ENCODE measurements around the gene UNC5B.
"Not testable (repeated sequence)": the region's sequence is repeated elsewhere in the genome, so short reads cannot be mapped to it uniquely, and the experiment has no call there.

Gene UNC5B

GRCh38 chr10:71284544-71285179 is 72.3 kb downstream of the UNC5B start:
- no peak for DNase-seq (ENCODE audit: low spot score)

- peak; percentile 71 for DNase-seq (ENCODE audit: low spot score)
These were observed 72.8 kb downstream of the UNC5B start for GRCh38 chr10:71285180-71285545.

DNA sequence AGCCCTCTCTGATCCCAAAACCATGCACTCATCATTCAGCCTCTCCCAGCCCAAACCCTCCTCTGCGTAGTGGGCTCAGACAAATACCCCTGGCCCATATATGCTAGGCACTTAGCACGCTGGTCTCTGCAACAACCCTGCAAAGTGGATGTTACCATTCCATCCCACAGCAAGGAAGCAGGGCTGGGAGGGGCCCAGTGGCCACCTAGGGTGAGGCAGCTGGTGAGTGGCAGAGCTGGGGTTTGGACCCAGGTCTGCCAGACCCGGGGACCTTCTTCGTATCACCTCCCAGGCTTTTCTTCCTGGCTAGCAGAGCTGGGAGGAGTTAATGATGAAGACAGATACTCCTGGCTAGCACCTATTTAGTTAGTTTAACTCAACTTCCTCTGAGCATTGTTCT is 73.6 kb downstream of the UNC5B start:
- no peak for DNase-seq (ENCODE audit: low spot score)

GRCh38 chr10:71286521-71287294 is 74.3 kb downstream of the UNC5B start:
- no peak for DNase-seq (ENCODE audit: low spot score)

- no peak for DNase-seq (ENCODE audit: low spot score)
These were observed 75.1 kb downstream of the UNC5B start for GRCh38 chr10:71287456-71287855.

DNA sequence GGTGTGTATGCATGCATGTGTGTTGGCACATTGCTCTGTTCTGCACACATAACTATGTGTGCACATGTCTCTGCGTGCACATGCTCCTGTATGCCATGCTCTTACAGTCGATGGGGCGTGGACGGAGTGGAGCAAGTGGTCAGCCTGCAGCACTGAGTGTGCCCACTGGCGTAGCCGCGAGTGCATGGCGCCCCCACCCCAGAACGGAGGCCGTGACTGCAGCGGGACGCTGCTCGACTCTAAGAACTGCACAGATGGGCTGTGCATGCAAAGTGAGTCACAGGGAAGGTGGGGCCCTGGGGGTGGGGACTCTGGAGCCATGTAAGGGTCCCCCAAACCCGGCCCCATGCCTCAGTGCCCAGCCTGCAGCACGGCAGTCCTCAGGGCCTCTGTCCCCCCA is 76.1 kb downstream of the UNC5B start:
- DNase-seq (ENCODE audit: low spot score): no peak

GRCh38 chr10:71289421-71290130 is 77.2 kb downstream of the UNC5B start:
- no peak for DNase-seq (ENCODE audit: low spot score)

DNA sequence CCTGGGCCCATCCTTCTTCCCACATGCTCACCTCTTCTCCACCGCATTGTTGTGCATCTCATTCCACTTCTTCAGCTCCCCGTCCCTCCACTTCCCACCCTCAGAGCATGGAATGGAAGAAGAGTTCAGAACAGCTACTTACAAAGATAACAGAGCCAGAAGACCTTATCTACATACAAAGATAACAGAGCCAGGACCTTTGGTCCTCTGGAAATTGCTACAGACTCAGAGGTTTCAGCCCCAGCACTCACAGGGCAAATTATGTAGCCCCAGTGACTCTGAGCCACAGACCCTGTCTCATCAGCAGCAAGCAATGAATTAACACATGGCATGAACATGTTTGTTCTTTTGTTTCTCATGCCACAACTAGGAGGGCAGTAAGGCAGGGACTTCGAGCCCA is 78.0 kb downstream of the UNC5B start:
- peak; percentile 56 for DNase-seq (ENCODE audit: low spot score)

- DNase-seq (ENCODE audit: low spot score): no peak
These were observed 78.6 kb downstream of the UNC5B start for GRCh38 chr10:71290806-71291527.

- no peak for DNase-seq (ENCODE audit: low spot score)
These were observed 79.1 kb downstream of the UNC5B start for GRCh38 chr10:71291528-71291900.

GRCh38 chr10:71292624-71293445 is 80.5 kb downstream of the UNC5B start:
- no peak for DNase-seq (ENCODE audit: low spot score)

GRCh38 chr10:71293446-71294084 is 81.2 kb downstream of the UNC5B start:
- no peak for DNase-seq (ENCODE audit: low spot score)

- DNase-seq (ENCODE audit: low spot score): no peak
These were observed 81.8 kb downstream of the UNC5B start for GRCh38 chr10:71294091-71294561.

- no peak for DNase-seq (ENCODE audit: low spot score)
These were observed 82.5 kb downstream of the UNC5B start for GRCh38 chr10:71294856-71295255.

DNA sequence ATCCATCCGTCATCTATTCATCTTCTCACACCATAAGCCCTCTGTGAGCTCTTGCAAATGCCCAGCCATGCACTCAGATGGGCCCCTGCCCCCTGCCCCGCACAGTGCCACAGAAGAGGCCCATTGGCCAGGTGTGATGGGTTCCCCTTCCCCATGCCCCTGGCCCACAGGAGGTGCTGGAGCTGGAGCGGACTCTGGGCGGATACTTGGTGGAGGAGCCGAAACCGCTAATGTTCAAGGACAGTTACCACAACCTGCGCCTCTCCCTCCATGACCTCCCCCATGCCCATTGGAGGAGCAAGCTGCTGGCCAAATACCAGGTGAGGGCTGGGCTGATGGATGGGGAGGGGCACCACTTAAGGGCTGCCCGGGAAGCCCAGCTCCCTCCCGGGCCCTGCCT is 83.3 kb downstream of the UNC5B start:
- no peak for DNase-seq (ENCODE audit: low spot score)

GRCh38 chr10:71296086-71296485 is 83.7 kb downstream of the UNC5B start:
- no peak for DNase-seq (ENCODE audit: low spot score)

DNA sequence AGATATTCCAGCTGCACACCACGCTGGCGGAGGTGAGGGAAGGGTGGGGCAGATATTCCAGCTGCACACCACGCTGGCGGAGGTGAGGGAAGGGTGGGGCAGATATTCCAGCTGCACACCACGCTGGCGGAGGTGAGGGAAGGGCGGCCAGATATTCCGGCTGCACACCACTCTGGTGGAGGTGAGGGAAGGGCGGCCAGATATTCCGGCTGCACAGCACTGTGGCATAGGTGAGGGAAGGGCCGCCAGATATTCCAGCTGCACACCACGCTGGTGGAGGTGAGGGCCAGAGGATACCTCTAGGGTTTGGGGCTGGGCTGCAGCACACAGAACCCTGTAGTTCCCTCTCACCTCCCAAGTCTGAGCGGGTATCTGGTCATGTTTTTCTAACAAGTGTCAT is 84.4 kb downstream of the UNC5B start:
- DNase-seq (ENCODE audit: low spot score): not testable (repeated sequence)

DNA sequence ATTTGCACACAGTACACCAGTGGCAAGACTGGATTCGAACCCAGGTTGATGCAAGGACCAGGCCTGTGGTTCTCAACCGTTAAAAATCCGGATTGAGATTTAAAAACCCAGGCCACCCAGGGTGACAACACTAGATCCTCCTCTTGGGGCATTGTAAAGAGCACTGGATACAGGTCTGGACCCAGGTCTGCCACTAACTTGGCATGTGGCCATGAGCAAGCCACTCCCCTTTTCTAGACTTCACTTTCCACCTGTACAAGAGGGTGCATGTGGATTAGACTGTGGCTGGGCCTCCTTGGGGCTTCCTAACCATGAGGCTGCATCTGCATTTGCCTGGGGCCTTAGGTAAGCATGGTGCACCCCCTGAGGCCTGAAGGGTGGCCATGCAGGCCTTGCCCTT is 85.0 kb downstream of the UNC5B start:
- DNase-seq (ENCODE audit: low spot score): no peak

DNA sequence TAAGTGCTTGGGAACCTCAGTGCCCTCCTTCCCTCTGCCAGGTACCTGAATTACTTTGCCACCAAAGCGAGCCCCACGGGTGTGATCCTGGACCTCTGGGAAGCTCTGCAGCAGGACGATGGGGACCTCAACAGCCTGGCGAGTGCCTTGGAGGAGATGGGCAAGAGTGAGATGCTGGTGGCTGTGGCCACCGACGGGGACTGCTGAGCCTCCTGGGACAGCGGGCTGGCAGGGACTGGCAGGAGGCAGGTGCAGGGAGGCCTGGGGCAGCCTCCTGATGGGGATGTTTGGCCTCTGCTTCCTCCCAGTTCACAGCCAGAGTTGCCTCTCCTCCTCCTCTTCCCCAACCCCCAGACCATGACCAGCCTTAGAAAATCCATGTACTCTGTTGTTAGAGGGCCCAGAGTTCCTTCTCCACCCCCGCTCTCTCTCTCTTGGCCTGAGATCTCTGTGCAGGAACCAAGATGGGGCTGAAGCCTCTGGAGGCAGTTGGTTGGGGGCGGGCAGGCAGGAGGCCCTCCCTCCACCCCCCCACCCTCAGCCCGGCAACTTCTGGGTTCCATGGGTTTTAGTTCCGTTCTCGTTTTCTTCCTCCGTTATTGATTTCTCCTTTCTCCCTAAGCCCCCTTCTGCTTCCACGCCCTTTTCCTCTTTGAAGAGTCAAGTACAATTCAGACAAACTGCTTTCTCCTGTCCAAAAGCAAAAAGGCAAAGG is 86.9 kb downstream of the UNC5B start:
- no peak for DNase-seq (ENCODE audit: low spot score)

Measured in HuH-7.5 (cell line).